Activated naive CD8-positive, alpha-beta T cell treated with anti-CD3 and anti-CD28 coated beads for 36 hours (primary cell): ENCODE results near the gene CLMN. TPM values are rescaled to one million over a fixed set of nuclear protein-coding genes. Genes with fewer than 3 reads are reported as not detected.
A peak's percentile ranks its signal among the peaks of the same experiment; 100 is the strongest.

Experiments
- DNase-seq: peaks from one replicate; pipeline ENCODE4 v3.0.0; 2021
- H3K27ac Mint-ChIP-seq: one replicate; pipeline ENCODE4 v1.8.0; 2022; ENCODE audit warnings: mild to moderate bottlenecking, moderate library complexity, mixed read lengths
- H3K27me3 Mint-ChIP-seq: one replicate; pipeline ENCODE4 v1.8.0; 2022; ENCODE audit warnings: mild to moderate bottlenecking, mixed read lengths
- H3K36me3 Mint-ChIP-seq: one replicate; pipeline ENCODE4 v1.8.0; 2021; ENCODE audit warnings: mild to moderate bottlenecking, mixed read lengths
- H3K4me1 Mint-ChIP-seq: one replicate; pipeline ENCODE4 v1.8.0; 2021; ENCODE audit warnings: mixed read lengths
- H3K4me3 Mint-ChIP-seq: one replicate; pipeline ENCODE4 v1.8.0; 2022; ENCODE audit warnings: mild to moderate bottlenecking, moderate library complexity, mixed read lengths
- H3K9me3 Mint-ChIP-seq: one replicate; pipeline ENCODE4 v1.8.0; 2022; ENCODE audit warnings: mixed read lengths
- total RNA-seq, 2 experiments: library from RNA; stranded (reverse); gene quantifications; one replicate each; pipeline ENCODE4 v1.2.3, GENCODE V29; 2021

The CLMN gene
- total RNA-seq, 2 experiments from 2014 or later, result 0.66 to 0.91 TPM

GRCh38 chr14:95318399-95319311, 1.1 kb downstream of the CLMN start:
- Mint-ChIP-seq H3K27me3 (peaks cover 33% of the 10 kb centered on the region), H3K4me3 (peak overlapping the region; percentile 71), H3K36me3 (no peaks in the 10 kb centered on the region), H3K4me1 (peaks cover 21% of the 10 kb centered on the region), H3K27ac (no peak overlapping the region), H3K9me3 (no peaks in the 10 kb centered on the region)
- DNase-seq, result no peak

- H3K27me3 Mint-ChIP-seq, result peaks cover 36% of the 10 kb centered on the region
- H3K4me3 Mint-ChIP-seq, result no peak overlapping the region
- H3K4me1 Mint-ChIP-seq, result peaks cover 21% of the 10 kb centered on the region
- H3K9me3 Mint-ChIP-seq, result no peaks in the 10 kb centered on the region
- no peak overlapping the region for H3K27ac Mint-ChIP-seq
- H3K36me3 Mint-ChIP-seq, result no peaks in the 10 kb centered on the region
- no peak for DNase-seq
Observed at GRCh38 chr14:95317817-95318343, 1.8 kb downstream of the CLMN start.

- peaks cover 31% of the 10 kb centered on the region for H3K27me3 Mint-ChIP-seq
- H3K36me3 Mint-ChIP-seq, result no peaks in the 10 kb centered on the region
- H3K4me1 Mint-ChIP-seq, result peaks cover 21% of the 10 kb centered on the region
- no peak overlapping the region for H3K27ac Mint-ChIP-seq
- H3K9me3 Mint-ChIP-seq, result no peaks in the 10 kb centered on the region
- no peak for DNase-seq
- no peak overlapping the region for H3K4me3 Mint-ChIP-seq
Observed at GRCh38 chr14:95316821-95317220, 2.9 kb downstream of the CLMN start.

GRCh38 chr14:95315579-95315978, 4.1 kb downstream of the CLMN start:
- H3K9me3 Mint-ChIP-seq, result no peaks in the 10 kb centered on the region
- no peak overlapping the region for H3K27ac Mint-ChIP-seq
- no peaks in the 10 kb centered on the region for H3K36me3 Mint-ChIP-seq
- H3K27me3 Mint-ChIP-seq, result peaks cover 26% of the 10 kb centered on the region
- no peak for DNase-seq
- no peak overlapping the region for H3K4me3 Mint-ChIP-seq
- H3K4me1 Mint-ChIP-seq, result peaks cover 21% of the 10 kb centered on the region

GRCh38 chr14:95315156-95315555, 4.6 kb downstream of the CLMN start:
- H3K27ac Mint-ChIP-seq, result no peak overlapping the region
- no peak for DNase-seq
- H3K4me3 Mint-ChIP-seq, result no peak overlapping the region
- peaks cover 21% of the 10 kb centered on the region for H3K4me1 Mint-ChIP-seq
- peaks cover 26% of the 10 kb centered on the region for H3K27me3 Mint-ChIP-seq
- no peaks in the 10 kb centered on the region for H3K9me3 Mint-ChIP-seq
- H3K36me3 Mint-ChIP-seq, result no peaks in the 10 kb centered on the region

- H3K9me3 Mint-ChIP-seq, result no peaks in the 10 kb centered on the region
- no peak overlapping the region for H3K27ac Mint-ChIP-seq
- no peak overlapping the region for H3K4me3 Mint-ChIP-seq
- H3K4me1 Mint-ChIP-seq, result peaks cover 21% of the 10 kb centered on the region
- DNase-seq, result peak; percentile 46
- peaks cover 26% of the 10 kb centered on the region for H3K27me3 Mint-ChIP-seq
- H3K36me3 Mint-ChIP-seq, result no peaks in the 10 kb centered on the region
Observed at GRCh38 chr14:95314609-95315008, 5.1 kb downstream of the CLMN start.

- H3K4me3 Mint-ChIP-seq, result no peak overlapping the region
- no peak for DNase-seq
- no peak overlapping the region for H3K27ac Mint-ChIP-seq
- H3K9me3 Mint-ChIP-seq, result no peaks in the 10 kb centered on the region
- H3K36me3 Mint-ChIP-seq, result no peaks in the 10 kb centered on the region
- H3K27me3 Mint-ChIP-seq, result peaks cover 20% of the 10 kb centered on the region
- peaks cover 15% of the 10 kb centered on the region for H3K4me1 Mint-ChIP-seq
Observed at GRCh38 chr14:95313707-95314106, 6.0 kb downstream of the CLMN start.

- H3K27me3 Mint-ChIP-seq, result peaks cover 16% of the 10 kb centered on the region
- no peak for DNase-seq
Observed at GRCh38 chr14:95313190-95313589, 6.5 kb downstream of the CLMN start.

GRCh38 chr14:95312311-95312710, 7.4 kb downstream of the CLMN start:
- Mint-ChIP-seq H3K4me1 (peaks cover 11% of the 10 kb centered on the region), H3K36me3 (no peaks in the 10 kb centered on the region), H3K27me3 (peaks cover 10% of the 10 kb centered on the region), H3K27ac (no peak overlapping the region), H3K9me3 (no peaks in the 10 kb centered on the region), H3K4me3 (no peak overlapping the region)
- no peak for DNase-seq

More at GRCh38 chr14:95313190-95313589, 6.5 kb downstream of the CLMN start:
- no peak overlapping the region for H3K4me3 Mint-ChIP-seq
- H3K9me3 Mint-ChIP-seq, result no peaks in the 10 kb centered on the region
- peaks cover 11% of the 10 kb centered on the region for H3K4me1 Mint-ChIP-seq
- H3K27ac Mint-ChIP-seq, result no peak overlapping the region
- no peaks in the 10 kb centered on the region for H3K36me3 Mint-ChIP-seq

- no peak overlapping the region for H3K4me3 Mint-ChIP-seq
- H3K4me1 Mint-ChIP-seq, result peaks cover 11% of the 10 kb centered on the region
- peaks cover 6% of the 10 kb centered on the region for H3K27me3 Mint-ChIP-seq
- H3K27ac Mint-ChIP-seq, result no peak overlapping the region
- no peak for DNase-seq
- H3K36me3 Mint-ChIP-seq, result no peaks in the 10 kb centered on the region
- no peaks in the 10 kb centered on the region for H3K9me3 Mint-ChIP-seq
Observed at GRCh38 chr14:95311752-95312151, 8.0 kb downstream of the CLMN start.

- no peaks in the 10 kb centered on the region for H3K9me3 Mint-ChIP-seq
- no peak overlapping the region for H3K4me3 Mint-ChIP-seq
- no peak for DNase-seq
- no peak overlapping the region for H3K27ac Mint-ChIP-seq
- peaks cover 11% of the 10 kb centered on the region for H3K4me1 Mint-ChIP-seq
- peaks cover 6% of the 10 kb centered on the region for H3K27me3 Mint-ChIP-seq
- H3K36me3 Mint-ChIP-seq, result no peaks in the 10 kb centered on the region
Observed at GRCh38 chr14:95310635-95311380, 8.9 kb downstream of the CLMN start.

GRCh38 chr14:95309261-95310051, 10.3 kb downstream of the CLMN start:
- Mint-ChIP-seq H3K36me3 (no peaks in the 10 kb centered on the region), H3K4me3 (no peak overlapping the region), H3K27me3 (peaks cover 8% of the 10 kb centered on the region)

GRCh38 chr14:95308073-95308472, 11.6 kb downstream of the CLMN start:
- Mint-ChIP-seq H3K36me3 (no peaks in the 10 kb centered on the region), H3K27ac (no peak overlapping the region), H3K4me1 (no peaks in the 10 kb centered on the region), H3K27me3 (peaks cover 7% of the 10 kb centered on the region), H3K4me3 (no peak overlapping the region), H3K9me3 (no peaks in the 10 kb centered on the region)
- no peak for DNase-seq

More at GRCh38 chr14:95309261-95310051, 10.3 kb downstream of the CLMN start:
- no peak for DNase-seq
- Mint-ChIP-seq H3K27ac (no peak overlapping the region), H3K9me3 (no peaks in the 10 kb centered on the region), H3K4me1 (peaks cover 5% of the 10 kb centered on the region)

- Mint-ChIP-seq H3K36me3 (no peaks in the 10 kb centered on the region), H3K27me3 (peaks cover 7% of the 10 kb centered on the region), H3K4me1 (no peaks in the 10 kb centered on the region), H3K4me3 (no peak overlapping the region), H3K9me3 (no peaks in the 10 kb centered on the region), H3K27ac (no peak overlapping the region)
- no peak for DNase-seq
Observed at GRCh38 chr14:95307402-95308041, 12.2 kb downstream of the CLMN start.
